Measurements from ENCODE around the gene TMEM150C. TPM values are rescaled to one million over a fixed set of nuclear protein-coding genes. Genes with fewer than 3 reads are reported as not detected.

TMEM150C gene
- total RNA-seq, 2 experiments from 2014 or later = not detected

DNA sequence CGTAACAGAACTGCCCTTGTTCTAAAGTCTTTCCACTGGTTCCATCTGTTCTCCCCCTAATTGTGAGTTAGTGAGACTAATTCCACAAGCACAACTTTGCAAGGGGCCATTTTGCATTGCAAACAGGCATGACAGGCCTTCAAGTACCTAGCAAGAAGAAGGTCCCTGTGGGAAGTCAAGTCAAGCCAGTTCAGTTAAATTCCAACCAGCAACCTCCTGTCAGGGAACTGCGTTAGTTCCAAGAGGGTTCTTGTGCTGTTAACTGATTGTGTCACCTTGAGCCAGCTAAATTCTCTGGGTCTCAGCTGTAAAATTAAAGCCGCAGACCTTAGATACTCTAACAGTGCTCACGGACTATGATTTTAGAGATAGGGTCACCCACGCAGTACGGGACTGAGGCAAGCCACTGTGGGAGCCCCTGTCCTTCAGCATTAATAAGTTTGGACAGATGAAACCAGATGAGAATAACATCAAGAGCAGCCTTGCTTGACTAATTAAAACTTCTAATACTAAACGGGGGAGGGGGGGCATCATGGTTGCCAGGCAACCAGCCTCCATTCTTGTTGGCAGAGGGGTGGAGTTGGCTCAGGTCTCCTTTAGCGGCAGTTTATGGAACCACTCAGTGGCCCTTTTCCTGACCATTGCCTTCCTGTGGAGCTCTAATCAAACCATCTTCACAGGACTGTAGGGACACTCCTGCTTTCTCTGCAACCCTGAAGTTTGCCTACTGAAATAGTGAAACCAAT, 24.1 kb upstream of the TMEM150C start:
- intact Hi-C loops (cut with micrococcal nuclease) = no loop called here
- Mint-ChIP-seq H3K36me3 (ENCODE audit: low read depth) (no peaks in the 10 kb centered on the region), H3K4me1 (ENCODE audit: low read depth) (no peaks in the 10 kb centered on the region), H3K27me3 (peaks cover 2% of the 10 kb centered on the region), H3K9me3 (no peaks in the 10 kb centered on the region), H3K4me3 (no peak overlapping the region), H3K27ac (no peak overlapping the region)
- DNase-seq = no peak
- ATAC-seq = no peak
- TF ChIP-seq, protein P1, sequence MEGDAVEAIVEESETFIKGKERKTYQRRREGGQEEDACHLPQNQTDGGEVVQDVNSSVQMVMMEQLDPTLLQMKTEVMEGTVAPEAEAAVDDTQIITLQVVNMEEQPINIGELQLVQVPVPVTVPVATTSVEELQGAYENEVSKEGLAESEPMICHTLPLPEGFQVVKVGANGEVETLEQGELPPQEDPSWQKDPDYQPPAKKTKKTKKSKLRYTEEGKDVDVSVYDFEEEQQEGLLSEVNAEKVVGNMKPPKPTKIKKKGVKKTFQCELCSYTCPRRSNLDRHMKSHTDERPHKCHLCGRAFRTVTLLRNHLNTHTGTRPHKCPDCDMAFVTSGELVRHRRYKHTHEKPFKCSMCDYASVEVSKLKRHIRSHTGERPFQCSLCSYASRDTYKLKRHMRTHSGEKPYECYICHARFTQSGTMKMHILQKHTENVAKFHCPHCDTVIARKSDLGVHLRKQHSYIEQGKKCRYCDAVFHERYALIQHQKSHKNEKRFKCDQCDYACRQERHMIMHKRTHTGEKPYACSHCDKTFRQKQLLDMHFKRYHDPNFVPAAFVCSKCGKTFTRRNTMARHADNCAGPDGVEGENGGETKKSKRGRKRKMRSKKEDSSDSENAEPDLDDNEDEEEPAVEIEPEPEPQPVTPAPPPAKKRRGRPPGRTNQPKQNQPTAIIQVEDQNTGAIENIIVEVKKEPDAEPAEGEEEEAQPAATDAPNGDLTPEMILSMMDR (IDR thresholded peaks at IDR 0.05) = no peak
- ChIA-PET CTCF (interaction anchor here (1.5 kb wide), 1 partner anchor 12 kb away, joined by 3 read pairs; no protein-coding TSS in a partner anchor), POLR2A (no interaction called here)

DNA sequence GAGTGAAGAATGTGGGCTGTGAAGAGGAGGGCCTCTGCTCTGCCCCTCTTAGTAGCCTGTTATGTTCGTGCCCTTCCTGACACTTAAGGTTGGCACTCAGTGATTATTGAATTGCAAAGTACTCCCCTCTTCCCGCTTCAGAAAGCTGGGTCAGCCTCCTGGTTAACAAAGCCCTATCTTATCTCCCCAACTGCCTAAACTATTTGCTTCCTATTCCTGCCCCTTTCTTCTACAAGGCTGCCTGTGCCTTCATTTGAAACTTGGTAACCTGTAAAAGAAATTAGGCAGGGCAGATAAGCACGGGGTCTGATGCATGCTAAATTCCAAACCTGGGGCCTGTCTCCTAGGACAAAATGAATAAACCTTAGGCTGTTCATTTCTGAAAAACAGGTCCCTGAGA, 23.1 kb upstream of the TMEM150C start:
- ATAC-seq = no peak
- TF ChIP-seq, protein P1 (IDR thresholded peaks at IDR 0.05) = no peak
- POLR2A ChIA-PET = no interaction called here
- Mint-ChIP-seq H3K27ac (no peak overlapping the region), H3K4me1 (ENCODE audit: low read depth) (no peaks in the 10 kb centered on the region), H3K9me3 (no peaks in the 10 kb centered on the region), H3K4me3 (no peak overlapping the region), H3K27me3 (peaks cover 2% of the 10 kb centered on the region), H3K36me3 (ENCODE audit: low read depth) (no peaks in the 10 kb centered on the region)
- intact Hi-C loops (cut with micrococcal nuclease) = no loop called here
- CTCF ChIA-PET = no interaction called here
- no peak for DNase-seq

DNA sequence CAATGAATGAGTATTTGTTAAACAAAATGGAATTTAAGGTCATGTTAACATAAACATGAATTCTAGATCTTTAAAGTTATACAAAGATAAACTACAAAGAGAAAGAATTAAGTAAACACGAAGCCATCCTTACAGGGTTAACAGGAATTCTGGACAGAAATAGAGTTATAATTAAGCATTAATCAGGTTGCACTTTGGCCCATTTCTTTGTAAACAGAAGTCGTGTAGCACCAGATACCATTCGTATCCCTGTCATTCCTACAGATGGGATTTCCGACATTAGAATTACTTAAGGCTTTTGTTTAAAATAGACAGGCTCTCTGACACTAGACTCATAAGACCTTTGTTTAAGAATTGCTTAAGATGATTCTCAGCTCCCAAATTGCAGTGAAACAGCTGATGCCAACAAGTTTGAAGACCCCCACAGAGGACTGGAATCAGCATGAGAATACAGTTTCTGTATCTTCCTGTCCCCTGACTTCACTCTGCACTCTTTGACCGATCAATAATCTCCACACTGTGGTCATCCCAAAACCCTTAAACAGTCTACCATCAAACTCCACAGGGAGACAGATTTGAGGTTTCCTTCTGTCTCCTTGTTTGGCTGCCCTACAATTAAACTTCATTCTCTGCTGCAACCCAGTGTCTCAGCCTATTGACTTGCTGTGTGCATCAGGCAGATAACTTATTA, 22.3 kb upstream of the TMEM150C start:
- H3K4me1 Mint-ChIP-seq (ENCODE audit: low read depth) = no peaks in the 10 kb centered on the region
- H3K36me3 Mint-ChIP-seq (ENCODE audit: low read depth) = no peaks in the 10 kb centered on the region
- TF ChIP-seq, protein P1 (IDR thresholded peaks at IDR 0.05) = no peak
- H3K27me3 Mint-ChIP-seq = no peaks in the 10 kb centered on the region
- ChIA-PET POLR2A (interaction anchor here (0.7 kb wide), 1 partner anchor 11 kb away, joined by 3 read pairs; no protein-coding TSS in a partner anchor), CTCF (no interaction called here)
- intact Hi-C loops (cut with micrococcal nuclease) = no loop called here
- no peak overlapping the region for H3K27ac Mint-ChIP-seq
- H3K4me3 Mint-ChIP-seq = no peak overlapping the region
- H3K9me3 Mint-ChIP-seq = no peaks in the 10 kb centered on the region
- DNase-seq (no peak), ATAC-seq (no peak)

DNA sequence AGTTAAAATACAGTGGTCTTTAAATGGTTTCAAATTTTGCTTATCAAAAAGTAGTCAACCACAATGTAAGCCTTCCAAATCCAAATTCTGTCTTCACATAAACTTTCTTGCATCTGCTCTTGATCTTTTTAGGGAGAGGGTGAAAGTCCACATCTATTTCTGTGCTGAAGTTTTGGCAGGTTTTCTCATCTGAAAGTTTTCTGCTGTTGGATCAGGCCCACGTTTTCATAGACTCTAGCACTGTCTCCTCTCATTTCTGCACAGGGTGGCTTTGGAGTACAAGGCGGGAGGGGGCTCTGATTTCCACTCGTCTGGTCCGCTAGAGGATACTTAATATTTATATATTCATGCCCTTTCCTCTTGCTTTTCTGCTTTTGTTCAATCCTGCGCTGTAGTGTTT, 18.1 kb upstream of the TMEM150C start:
- Mint-ChIP-seq H3K9me3 (no peaks in the 10 kb centered on the region), H3K36me3 (ENCODE audit: low read depth) (no peaks in the 10 kb centered on the region), H3K4me3 (no peak overlapping the region), H3K27me3 (peaks cover 2% of the 10 kb centered on the region), H3K27ac (no peak overlapping the region), H3K4me1 (ENCODE audit: low read depth) (no peaks in the 10 kb centered on the region)
- intact Hi-C loops (cut with micrococcal nuclease) = no loop called here
- TF ChIP-seq, protein P1 (IDR thresholded peaks at IDR 0.05) = no peak
- POLR2A ChIA-PET = no interaction called here
- CTCF ChIA-PET = no interaction called here
- ATAC-seq (no peak), DNase-seq (no peak)

DNA sequence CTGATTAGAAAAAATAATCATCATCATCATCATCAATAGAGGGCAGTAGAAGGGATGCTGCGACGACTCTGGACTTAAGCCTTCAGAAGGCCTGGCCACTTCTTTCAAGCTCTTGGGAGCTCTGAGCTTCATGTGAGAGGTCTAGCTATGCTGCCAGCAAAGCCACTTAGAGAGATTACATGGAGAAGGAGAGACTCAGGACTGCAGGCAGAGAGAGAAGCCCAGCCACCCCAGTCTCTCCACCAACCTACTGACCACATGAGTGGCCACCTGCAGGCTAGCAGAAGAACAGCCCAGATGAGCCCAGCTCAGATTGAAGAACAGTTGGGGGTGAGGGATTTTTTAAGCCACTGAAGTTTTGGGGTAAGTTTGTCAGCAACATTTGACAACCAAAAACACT, 17.1 kb upstream of the TMEM150C start:
- Mint-ChIP-seq H3K9me3 (no peaks in the 10 kb centered on the region), H3K4me3 (no peak overlapping the region), H3K27ac (no peak overlapping the region), H3K4me1 (ENCODE audit: low read depth) (no peaks in the 10 kb centered on the region), H3K36me3 (ENCODE audit: low read depth) (no peaks in the 10 kb centered on the region), H3K27me3 (peaks cover 2% of the 10 kb centered on the region)
- ChIA-PET POLR2A (no interaction called here), CTCF (interaction anchor here (1.1 kb wide), 1 partner anchor 25 kb away, joined by 3 read pairs; no protein-coding TSS in a partner anchor)
- intact Hi-C loops (cut with micrococcal nuclease) = no loop called here
- ATAC-seq (no peak), DNase-seq (no peak)
- TF ChIP-seq, protein P1 (IDR thresholded peaks at IDR 0.05) = no peak

Measured in activated CD8-positive, alpha-beta T cell treated with anti-CD3 and anti-CD28 coated beads for 36 hours (primary cell).